ENCODE results near the gene GALNT5.

GRCh38 chr2:157231476-157231875 is 26.0 kb upstream of the GALNT5 start:
- TF ChIP-seq POLR2A (IDR thresholded peaks at IDR 0.05; ENCODE audit: low read depth) = no peak
- TF ChIP-seq CTCF (IDR thresholded peaks at IDR 0.05) = no peak

Data from esophagus muscularis mucosa (tissue), 3 donors.